HG02610 (cell line): ENCODE results near the gene PRR16.

Source experiments
- ATAC-seq: cut with Tn5 transposase; IDR thresholded peaks from one replicate; pipeline ENCODE4 v1.9.1; 2021; ENCODE audit warnings: mild to moderate bottlenecking, moderate library complexity; ENCODE audit not compliant: unreplicated experiment

The PRR16 gene

DNA sequence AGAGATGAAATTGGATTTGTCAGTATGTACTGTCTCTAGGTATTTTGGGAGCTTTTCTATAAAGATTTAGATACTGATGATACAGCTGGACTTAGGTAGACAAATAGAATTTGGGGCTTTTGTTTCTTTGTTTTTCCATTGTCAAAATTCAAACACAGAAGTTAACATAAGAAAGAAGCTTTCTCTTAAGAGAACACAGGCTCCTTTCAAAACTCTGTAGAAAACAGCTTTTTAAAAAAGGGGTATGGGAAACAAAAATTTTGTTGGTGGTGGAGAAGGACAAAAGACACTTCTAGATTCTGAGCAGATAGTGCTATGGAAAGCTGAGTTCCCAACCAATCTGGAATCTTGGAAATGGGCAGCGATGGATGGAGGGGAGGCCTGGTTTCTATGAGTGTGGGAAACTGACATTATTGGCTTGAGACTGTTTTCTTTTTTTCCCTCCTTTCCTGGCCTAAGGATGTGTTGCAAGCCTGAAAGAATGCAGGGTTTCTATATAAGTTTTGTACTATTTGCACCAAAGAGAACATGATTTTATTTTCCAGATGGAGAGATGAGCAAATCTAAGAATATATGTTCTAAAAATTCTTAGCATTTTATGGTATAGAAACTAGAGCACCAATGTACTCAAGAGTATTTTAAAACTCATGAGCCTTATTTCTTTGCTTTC, 240.0 kb downstream of the PRR16 start:
- ATAC-seq, result no peak

DNA sequence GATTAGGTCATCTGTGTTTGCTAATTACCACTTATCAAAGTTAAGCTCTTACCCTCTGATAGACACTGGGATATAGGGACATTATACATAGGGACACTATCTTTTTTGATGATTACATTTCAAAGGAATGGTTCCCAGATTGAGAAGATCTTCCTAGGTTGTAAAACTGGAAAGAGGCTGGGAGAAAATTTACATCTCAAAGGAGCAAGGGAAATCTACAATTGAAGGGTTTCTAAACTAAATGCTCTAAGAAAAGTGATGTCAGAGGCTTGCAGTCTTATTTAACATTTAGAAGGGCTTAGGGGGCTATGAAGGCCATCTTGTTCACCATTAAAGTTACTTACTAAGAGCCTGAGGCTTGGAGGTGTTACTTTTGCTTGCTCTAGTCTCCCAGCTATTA, 242.8 kb downstream of the PRR16 start:
- ATAC-seq, result no peak

DNA sequence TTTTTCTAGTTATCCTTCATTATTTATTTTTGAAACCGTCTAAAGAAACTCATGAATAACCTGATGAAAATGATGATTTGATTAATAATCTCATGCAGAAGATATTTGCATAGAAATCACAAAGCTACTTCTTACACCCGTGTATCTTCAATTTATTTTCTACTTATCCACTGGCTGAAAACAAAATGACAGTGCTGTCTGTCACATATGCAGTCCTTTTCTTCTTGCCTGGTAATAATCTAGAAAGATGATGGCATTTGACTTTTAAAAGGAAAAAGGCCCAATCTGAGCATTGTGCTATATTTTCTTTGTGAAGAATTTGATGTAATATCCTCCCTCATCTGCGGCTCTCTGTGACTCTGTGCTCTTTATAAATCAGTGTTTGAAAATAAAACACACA, 253.3 kb downstream of the PRR16 start:
- ATAC-seq, result no peak

DNA sequence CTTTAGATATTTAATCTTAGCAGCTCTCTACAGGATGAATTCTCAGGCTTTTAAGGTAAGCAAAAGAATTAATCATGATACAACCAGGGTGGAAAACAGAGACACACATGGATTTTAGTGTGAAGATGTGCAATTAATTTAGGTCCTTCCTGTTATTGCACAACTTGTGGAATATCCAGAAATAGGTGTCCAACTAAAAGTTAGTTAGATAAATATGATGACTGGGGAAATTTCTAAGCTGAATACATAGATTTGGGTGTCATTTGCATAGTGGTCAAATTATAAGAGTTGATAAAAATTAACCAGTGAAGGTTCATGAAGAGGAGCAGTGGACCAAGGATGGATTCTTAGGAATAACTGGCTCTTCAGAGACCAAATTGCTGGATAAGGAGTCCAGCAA, 266.1 kb downstream of the PRR16 start:
- no peak for ATAC-seq

DNA sequence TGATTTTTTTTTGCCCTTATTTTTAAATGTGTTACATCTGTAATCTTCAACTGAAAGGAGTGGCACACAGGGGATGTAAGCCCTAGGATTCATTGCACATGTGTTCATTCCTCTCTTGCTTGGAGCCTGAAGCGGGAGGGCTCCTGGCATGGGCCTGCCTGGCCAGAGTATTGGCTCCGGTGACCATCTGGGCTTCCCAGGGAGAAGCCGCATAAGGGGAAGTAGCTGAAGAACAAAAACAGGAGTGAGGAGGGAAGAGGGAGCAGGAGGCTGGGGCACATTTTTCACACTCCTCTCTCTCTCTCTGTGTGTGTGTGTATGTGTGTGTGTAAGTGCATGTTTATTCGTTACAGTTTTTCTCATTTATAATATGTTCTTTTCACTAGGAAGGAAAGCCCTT, 269.9 kb downstream of the PRR16 start:
- no peak for ATAC-seq

DNA sequence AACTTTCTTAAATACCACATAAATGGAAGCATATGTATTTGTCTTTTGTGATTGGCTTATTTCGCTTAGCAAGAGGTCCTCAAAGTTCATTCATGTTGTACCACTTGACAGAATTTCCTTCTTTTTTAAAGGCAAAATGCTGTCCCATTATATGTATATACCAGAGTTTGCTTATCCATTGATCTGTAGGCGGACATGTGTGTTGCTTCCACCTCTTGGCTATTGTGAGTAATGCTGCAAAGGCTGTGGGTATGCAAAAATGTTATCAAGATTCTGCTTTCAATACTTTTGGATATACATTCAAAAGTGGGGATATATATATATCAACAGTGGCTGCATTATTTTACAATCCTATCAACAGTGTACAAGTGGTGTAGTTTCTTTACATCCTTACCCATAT, 271.0 kb downstream of the PRR16 start:
- ATAC-seq, result no peak
